EH (cell line): ENCODE data around the gene ZNFX1.
A peak's percentile ranks its signal among the peaks of the same experiment; 100 is the strongest.

Experiments used
- DNase-seq: peaks from one replicate; pipeline ENCODE4 v3.0.0-alpha.2; 2015; ENCODE audit warnings: low read depth

Gene ZNFX1

GRCh38 chr20:49292010-49292409 lies 14.2 kb upstream of the ZNFX1 start:
- DNase-seq, result no peak

GRCh38 chr20:49291200-49291599 lies 13.3 kb upstream of the ZNFX1 start:
- no peak for DNase-seq

GRCh38 chr20:49290608-49291191 lies 12.8 kb upstream of the ZNFX1 start:
- no peak for DNase-seq

- no peak for DNase-seq
Observed at GRCh38 chr20:49288784-49289696, 11.2 kb upstream of the ZNFX1 start.

GRCh38 chr20:49288250-49288751 lies 10.4 kb upstream of the ZNFX1 start:
- no peak for DNase-seq

- peak; percentile 80 for DNase-seq
Observed at GRCh38 chr20:49287555-49288249, 9.8 kb upstream of the ZNFX1 start.

- DNase-seq, result peak; percentile 24
Observed at GRCh38 chr20:49286689-49287551, 9.1 kb upstream of the ZNFX1 start.

GRCh38 chr20:49285813-49286494 lies 8.1 kb upstream of the ZNFX1 start:
- DNase-seq, result no peak

GRCh38 chr20:49285233-49285668 lies 7.4 kb upstream of the ZNFX1 start:
- DNase-seq, result no peak

- DNase-seq, result no peak
Observed at GRCh38 chr20:49284818-49285217, 7.0 kb upstream of the ZNFX1 start.

- no peak for DNase-seq
Observed at GRCh38 chr20:49283703-49284625, 6.1 kb upstream of the ZNFX1 start.

- no peak for DNase-seq
Observed at GRCh38 chr20:49283176-49283702, 5.4 kb upstream of the ZNFX1 start.

- DNase-seq, result no peak
Observed at GRCh38 chr20:49282584-49283171, 4.8 kb upstream of the ZNFX1 start.

GRCh38 chr20:49281913-49282467 lies 4.1 kb upstream of the ZNFX1 start:
- no peak for DNase-seq

GRCh38 chr20:49281059-49281912 lies 3.4 kb upstream of the ZNFX1 start:
- DNase-seq, result no peak

GRCh38 chr20:49280463-49281058 lies 2.7 kb upstream of the ZNFX1 start:
- no peak for DNase-seq

GRCh38 chr20:49279677-49280462 lies 2.0 kb upstream of the ZNFX1 start:
- no peak for DNase-seq
